Lung (tissue), 12 donors: ENCODE results near the gene PSMD5. TPM values are rescaled to one million over a fixed set of nuclear protein-coding genes. Genes with fewer than 3 reads are reported as not detected.

Source experiments
- ATAC-seq: fragments of 200-7000 bp; cut with Tn5 transposase; one replicate; pipeline ENCODE4 v1.9.1; 2020; ENCODE audit warnings: moderate number of reproducible peaks; ENCODE audit not compliant: insufficient read depth, low FRiP score
- DNase-seq, 3 donors: peaks; one replicate each; pipeline ENCODE4 v3.0.0-alpha.2; 2013 to 2017
- H3K27ac ChIP-seq, 2 donors: one replicate each; pipeline ENCODE4 v1.5.1; 2013; ENCODE audit warnings: mild to moderate bottlenecking in 2 of 2, moderate library complexity in 2 of 2, control low read depth in 1 of 2, inconsistent platforms in 1 of 2, low read depth in 1 of 2, low read length in 1 of 2
- H3K27me3 ChIP-seq, 3 donors: one replicate each; pipeline ENCODE4 v1.5.1; 2013; ENCODE audit warnings: low read length in 2 of 3; ENCODE audit not compliant: control insufficient read depth in 3 of 3, insufficient read depth in 3 of 3
- H3K36me3 ChIP-seq, 4 donors: one replicate each; pipeline ENCODE4 v1.5.1; 2013; ENCODE audit warnings: low read length in 4 of 4, mild to moderate bottlenecking in 1 of 4, moderate library complexity in 1 of 4; ENCODE audit not compliant: control insufficient read depth in 4 of 4, insufficient read depth in 4 of 4
- H3K4me1 ChIP-seq, 5 donors: one replicate each; pipeline ENCODE4 v1.5.1; 2013; ENCODE audit warnings: low read length in 5 of 5, mild to moderate bottlenecking in 2 of 5, moderate library complexity in 1 of 5; ENCODE audit not compliant: control insufficient read depth in 5 of 5, insufficient read depth in 5 of 5
- H3K4me3 ChIP-seq: one replicate; pipeline ENCODE4 v1.5.1; 2013; ENCODE audit warnings: mild to moderate bottlenecking, control low read depth, moderate library complexity
- H3K9ac ChIP-seq, 2 donors: one replicate each; pipeline ENCODE4 v1.5.1; 2013; ENCODE audit warnings: low read length in 2 of 2, control low read depth in 1 of 2; ENCODE audit not compliant: insufficient read depth in 1 of 2
- H3K9me3 ChIP-seq, 4 donors: one replicate each; pipeline ENCODE4 v1.5.1; 2013; ENCODE audit warnings: low read length in 3 of 4, mild to moderate bottlenecking in 1 of 4, moderate library complexity in 1 of 4; ENCODE audit not compliant: control insufficient read depth in 4 of 4, insufficient read depth in 3 of 4
- WGBS, 2 donors: extraction: QIAGEN DNeasy Blood & Tissue Kit; methylation state at CpG; one replicate each; pipeline ENCODE4 v1.1.7; 2013; 5-methylcytosine and 5-hydroxymethylcytosine counted together
- polyA plus RNA-seq, 2 donors: library from polyadenylated mRNA; stranded (reverse); fragments of 200-250 nt; gene quantifications; one replicate each; pipeline ENCODE4 v1.2.1, GENCODE V29; 2013
- total RNA-seq, 2 donors: library from RNA; depleted of rRNA in 1 of 2; stranded (reverse); fragments of >200 nt in 1 of 2; gene quantifications; one replicate each; pipeline ENCODE4 v1.2.1, GENCODE V29; 2014 to 2021
- TF ChIP-seq, protein P1 (sequence below): IDR thresholded peaks from 2 replicates; pipeline ENCODE4 v1.5.1; 2012; ENCODE audit warnings: mild to moderate bottlenecking; ENCODE audit errors: control extremely low read depth, extremely low read depth
- donor health status: control.
- donor health status: control.
- donor health status: Bipolar disorder and iron deficiency.
- donor health status: healthy.
- donor health status: DM: yes; HTN: yes; CAD: no.

The PSMD5 gene
- total and polyA plus RNA-seq, 4 donors: 14.9 to 66.0 (median 27.3) TPM

DNA sequence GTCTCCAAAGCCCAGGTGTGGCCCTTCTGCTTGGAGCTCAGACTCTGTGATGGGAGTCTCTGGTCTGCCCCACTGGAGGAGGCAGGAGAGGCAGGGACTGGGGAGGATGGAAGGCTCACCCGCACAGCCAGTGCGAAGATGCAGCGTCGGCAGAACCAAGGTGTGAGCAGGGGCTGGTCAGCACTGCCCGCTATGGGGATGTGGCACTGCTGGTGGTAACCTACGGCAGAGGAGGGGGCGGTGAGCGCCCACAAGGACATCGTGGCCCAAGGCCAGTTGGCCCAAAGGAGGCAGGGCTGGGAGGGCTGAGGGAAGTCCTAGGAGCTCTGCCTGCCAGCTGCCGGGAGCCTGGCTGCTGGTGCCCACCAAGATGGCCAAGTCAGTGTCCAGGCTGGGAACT, 27.0 kb upstream of the PSMD5 start:
- no peak for DNase-seq
- no peaks in the 10 kb centered on the region for H3K9me3 ChIP-seq
- peaks cover 0 to 19% (median 3%) of the 10 kb centered on the region in 5 donors for H3K4me1 ChIP-seq
- no peak overlapping the region for H3K9ac ChIP-seq
- ATAC-seq: no peak
- peaks cover 0 to 22% (median 11%) of the 10 kb centered on the region in 4 donors for H3K36me3 ChIP-seq
- TF ChIP-seq, protein P1, sequence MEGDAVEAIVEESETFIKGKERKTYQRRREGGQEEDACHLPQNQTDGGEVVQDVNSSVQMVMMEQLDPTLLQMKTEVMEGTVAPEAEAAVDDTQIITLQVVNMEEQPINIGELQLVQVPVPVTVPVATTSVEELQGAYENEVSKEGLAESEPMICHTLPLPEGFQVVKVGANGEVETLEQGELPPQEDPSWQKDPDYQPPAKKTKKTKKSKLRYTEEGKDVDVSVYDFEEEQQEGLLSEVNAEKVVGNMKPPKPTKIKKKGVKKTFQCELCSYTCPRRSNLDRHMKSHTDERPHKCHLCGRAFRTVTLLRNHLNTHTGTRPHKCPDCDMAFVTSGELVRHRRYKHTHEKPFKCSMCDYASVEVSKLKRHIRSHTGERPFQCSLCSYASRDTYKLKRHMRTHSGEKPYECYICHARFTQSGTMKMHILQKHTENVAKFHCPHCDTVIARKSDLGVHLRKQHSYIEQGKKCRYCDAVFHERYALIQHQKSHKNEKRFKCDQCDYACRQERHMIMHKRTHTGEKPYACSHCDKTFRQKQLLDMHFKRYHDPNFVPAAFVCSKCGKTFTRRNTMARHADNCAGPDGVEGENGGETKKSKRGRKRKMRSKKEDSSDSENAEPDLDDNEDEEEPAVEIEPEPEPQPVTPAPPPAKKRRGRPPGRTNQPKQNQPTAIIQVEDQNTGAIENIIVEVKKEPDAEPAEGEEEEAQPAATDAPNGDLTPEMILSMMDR: no peak
- no peaks in the 10 kb centered on the region for H3K27me3 ChIP-seq
- H3K27ac ChIP-seq: no peak overlapping the region
- 85 to 89% methylated on average over 10 of the region's 10 CpGs for WGBS, 2 donors
- H3K4me3 ChIP-seq: no peak overlapping the region

DNA sequence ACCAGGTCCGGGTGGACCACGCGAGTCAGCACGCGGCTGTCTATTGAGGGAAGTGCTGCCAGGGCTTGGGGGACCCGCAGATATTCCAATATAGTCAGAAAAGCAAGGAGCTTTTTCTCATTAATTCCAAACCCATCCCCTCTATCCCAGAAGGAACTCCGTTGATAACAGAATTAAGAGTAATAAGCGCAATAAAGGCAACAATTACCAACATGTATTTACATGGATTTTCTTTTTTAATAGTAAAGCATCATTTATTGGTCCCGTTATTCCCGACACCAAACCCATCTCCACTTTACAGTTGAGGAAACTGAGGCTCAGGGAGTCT, 26.6 kb upstream of the PSMD5 start:
- Histone ChIP-seq H3K27me3 (no peaks in the 10 kb centered on the region), H3K9ac (peak overlapping the region in 1 of 2 donors; percentile 67), H3K4me1 (peaks cover 0 to 19% (median 3%) of the 10 kb centered on the region in 5 donors), H3K4me3 (peak overlapping the region; percentile 57), H3K36me3 (peaks cover 0 to 22% (median 11%) of the 10 kb centered on the region in 4 donors), H3K27ac (peak overlapping the region; percentile 70 to 92), H3K9me3 (no peaks in the 10 kb centered on the region)
- ATAC-seq (no peak), DNase-seq (no peak)
- TF ChIP-seq, protein P1: no peak
- WGBS, 2 donors: 27 to 33% methylated on average over 10 of the region's 10 CpGs

GRCh38 chr9:120868676-120869359, 26.1 kb upstream of the PSMD5 start:
- Histone ChIP-seq H3K9ac (peak overlapping the region in 1 of 2 donors; percentile 67), H3K4me1 (peaks cover 0 to 19% (median 3%) of the 10 kb centered on the region in 5 donors), H3K27ac (peak overlapping the region; percentile 70 to 92), H3K27me3 (no peaks in the 10 kb centered on the region), H3K4me3 (peak overlapping the region; percentile 57), H3K9me3 (no peaks in the 10 kb centered on the region), H3K36me3 (peaks cover 0 to 22% (median 9%) of the 10 kb centered on the region in 4 donors)
- WGBS, 2 donors: 1 to 2% methylated on average over 39 to 52 of the region's 52 CpGs
- TF ChIP-seq, protein P1: peak; percentile 26
- ATAC-seq: peak; percentile 95
- DNase-seq: peak; percentile 95 to 97 (median 95)
